DMS53 treated with DMSO at 0.1 percent for 48 hours (cell line): ENCODE data around the gene ZNF488.

Source experiments
- DNase-seq: peaks from one replicate; lab custom pipeline; 2025; ENCODE audit not compliant: unreplicated experiment; lab: John Stamatoyannopoulos, UW

ZNF488 gene

DNA sequence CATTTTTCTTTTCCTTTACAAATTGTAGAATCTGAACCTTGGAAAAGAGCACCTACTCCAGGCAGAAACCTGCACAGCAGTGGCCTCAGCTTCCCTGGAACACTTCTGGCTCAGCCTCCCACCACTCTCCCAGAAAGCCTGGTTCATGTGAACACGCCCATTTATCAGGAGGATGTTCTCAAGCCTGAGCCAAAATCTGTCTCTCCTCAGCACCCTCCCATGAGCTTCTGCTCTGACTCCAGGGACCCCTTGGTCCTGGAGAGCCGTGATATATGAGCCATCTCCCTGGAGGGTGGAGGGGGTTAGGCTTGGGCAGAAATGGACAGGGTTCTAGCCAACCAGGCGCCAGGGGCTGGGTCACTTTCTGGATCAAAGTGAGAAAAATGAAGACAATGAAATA lies 51.7 kb downstream of the ZNF488 start:
- DNase-seq = no peak

DNA sequence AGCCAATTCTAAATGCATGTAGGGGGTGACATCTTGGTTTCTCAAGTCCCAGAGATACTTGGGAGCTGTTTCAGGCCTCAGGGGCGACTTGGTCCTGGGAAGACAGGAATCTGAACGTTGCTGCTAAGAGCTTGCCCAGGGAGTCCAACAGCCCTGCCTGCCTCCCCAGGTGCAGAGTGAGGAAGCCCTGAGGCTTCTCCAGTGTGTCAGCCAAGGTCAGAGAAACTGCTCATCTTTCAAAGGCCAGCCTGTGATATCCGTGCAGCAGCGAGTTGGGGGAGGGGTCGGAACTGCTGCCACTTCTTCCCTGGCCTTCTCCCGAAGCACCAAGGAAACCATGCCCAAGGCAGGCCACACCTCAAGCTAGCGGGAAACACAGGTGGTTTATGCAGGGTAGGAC lies 52.1 kb downstream of the ZNF488 start:
- DNase-seq = no peak

GRCh38 chr10:47331491-47331890 lies 52.6 kb downstream of the ZNF488 start:
- no peak for DNase-seq

DNA sequence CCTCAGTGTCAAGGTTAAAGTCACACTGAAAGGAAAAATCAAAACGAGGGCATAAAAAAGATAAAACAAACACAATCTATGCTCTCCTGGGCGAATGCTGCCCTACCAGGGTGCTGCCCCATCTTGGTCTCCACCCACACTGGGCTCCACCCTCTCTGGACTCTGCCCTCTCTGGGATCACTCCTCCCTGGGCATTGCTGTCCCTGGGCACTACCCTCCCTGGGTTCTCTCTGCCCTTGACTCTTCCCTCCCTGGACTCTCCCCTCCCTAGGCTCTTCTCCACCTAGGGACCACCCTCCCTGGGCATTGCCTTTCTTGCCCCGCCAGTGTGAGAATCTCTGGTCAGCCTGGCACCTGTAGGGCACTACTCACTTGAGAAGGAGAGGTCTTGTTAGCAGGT lies 53.3 kb downstream of the ZNF488 start:
- DNase-seq = no peak

DNA sequence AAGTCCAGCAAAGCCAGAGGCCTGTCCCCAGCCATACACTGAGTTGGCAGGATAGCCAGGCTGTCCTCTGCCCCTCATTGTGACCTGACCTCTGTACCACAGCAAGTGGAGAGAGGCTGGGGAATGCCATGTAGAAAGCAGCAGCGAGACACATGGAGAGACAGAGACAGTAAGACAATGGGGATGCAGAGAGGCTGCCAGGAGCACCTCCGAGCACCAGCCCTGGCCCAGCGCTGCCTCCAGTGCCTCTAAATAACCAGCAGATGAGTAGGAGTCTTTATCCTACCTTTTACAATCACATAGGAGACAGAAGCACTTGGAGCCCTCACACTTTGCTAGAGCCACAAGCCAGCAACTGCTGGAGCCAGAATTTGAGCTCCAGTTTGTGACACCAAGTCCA lies 53.7 kb downstream of the ZNF488 start:
- no peak for DNase-seq

- no peak for DNase-seq
Observed at GRCh38 chr10:47329855-47330254, 54.2 kb downstream of the ZNF488 start.

DNA sequence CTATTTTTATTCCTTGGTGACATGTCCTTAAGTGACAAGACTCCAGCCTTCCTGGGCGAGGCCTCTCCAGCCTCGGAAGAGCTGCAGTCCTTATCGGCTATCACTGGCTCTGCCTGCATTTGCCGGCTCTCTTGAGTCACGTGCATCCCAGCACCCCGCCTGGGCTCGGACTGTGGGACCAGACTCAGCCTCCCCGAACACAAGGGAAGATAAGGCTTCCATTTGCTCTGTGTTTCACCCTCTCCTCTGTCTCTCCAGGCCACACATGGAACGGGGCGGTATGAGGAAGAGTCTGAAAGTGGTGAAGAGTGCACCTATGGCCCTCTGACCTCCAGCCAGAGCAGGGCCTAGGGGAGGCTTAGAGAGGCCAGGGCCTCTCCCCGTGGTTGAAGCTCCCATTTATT lies 57.2 kb downstream of the ZNF488 start:
- DNase-seq = no peak

- DNase-seq = no peak
Observed at GRCh38 chr10:47326306-47326926, 57.7 kb downstream of the ZNF488 start.

DNA sequence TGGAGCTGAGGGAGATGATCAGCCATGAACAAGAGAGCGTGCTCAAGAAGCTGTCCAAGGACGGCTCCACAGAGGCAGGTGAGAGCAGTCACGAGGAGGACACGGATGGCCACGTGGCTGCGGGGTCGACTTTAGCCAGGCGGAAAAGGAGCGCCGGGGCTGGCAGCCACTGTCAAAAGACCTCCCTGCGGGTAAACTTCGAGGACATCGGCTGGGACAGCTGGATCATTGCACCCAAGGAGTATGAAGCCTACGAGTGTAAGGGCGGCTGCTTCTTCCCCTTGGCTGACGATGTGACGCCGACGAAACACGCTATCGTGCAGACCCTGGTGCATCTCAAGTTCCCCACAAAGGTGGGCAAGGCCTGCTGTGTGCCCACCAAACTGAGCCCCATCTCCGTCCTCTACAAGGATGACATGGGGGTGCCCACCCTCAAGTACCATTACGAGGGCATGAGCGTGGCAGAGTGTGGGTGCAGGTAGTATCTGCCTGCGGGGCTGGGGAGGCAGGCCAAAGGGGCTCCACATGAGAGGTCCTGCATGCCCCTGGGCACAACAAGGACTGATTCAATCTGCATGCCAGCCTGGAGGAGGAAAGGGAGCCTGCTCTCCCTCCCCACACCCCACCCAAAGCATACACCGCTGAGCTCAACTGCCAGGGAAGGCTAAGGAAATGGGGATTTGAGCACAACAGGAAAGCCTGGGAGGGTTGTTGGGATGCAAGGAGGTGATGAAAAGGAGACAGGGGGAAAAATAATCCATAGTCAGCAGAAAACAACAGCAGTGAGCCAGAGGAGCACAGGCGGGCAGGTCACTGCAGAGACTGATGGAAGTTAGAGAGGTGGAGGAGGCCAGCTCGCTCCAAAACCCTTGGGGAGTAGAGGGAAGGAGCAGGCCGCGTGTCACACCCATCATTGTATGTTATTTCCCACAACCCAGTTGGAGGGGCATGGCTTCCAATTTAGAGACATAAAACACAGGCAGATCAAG lies 58.5 kb downstream of the ZNF488 start:
- DNase-seq = no peak

- DNase-seq = no peak
Observed at GRCh38 chr10:47323636-47324296, 60.3 kb downstream of the ZNF488 start.

DNA sequence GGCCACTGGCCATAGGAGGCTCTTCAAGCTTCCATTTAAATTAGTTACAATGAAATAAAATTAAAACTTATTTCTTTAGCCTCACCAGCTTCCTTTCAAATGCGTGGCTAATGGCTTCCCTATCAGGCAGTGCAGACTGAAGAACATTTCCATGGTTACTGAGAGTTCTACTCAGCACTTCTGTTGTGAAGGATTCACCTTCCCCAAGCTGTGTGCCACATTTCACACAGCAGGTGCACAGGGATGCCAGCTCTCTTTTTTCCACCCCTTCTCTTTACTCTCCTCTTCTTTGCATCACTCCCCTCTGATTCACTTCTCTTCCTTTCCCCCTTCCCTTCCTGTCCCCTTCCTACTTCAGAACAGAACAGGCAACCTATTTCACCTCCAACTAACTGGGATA lies 61.0 kb downstream of the ZNF488 start:
- no peak for DNase-seq

- no peak for DNase-seq
Observed at GRCh38 chr10:47322300-47323061, 61.6 kb downstream of the ZNF488 start, which contains the start of gene GDF2. TSS of gene GDF2 (plus strand) at chr10:47322454. CDS start at chr10:47322669, 215 bp downstream.

DNA sequence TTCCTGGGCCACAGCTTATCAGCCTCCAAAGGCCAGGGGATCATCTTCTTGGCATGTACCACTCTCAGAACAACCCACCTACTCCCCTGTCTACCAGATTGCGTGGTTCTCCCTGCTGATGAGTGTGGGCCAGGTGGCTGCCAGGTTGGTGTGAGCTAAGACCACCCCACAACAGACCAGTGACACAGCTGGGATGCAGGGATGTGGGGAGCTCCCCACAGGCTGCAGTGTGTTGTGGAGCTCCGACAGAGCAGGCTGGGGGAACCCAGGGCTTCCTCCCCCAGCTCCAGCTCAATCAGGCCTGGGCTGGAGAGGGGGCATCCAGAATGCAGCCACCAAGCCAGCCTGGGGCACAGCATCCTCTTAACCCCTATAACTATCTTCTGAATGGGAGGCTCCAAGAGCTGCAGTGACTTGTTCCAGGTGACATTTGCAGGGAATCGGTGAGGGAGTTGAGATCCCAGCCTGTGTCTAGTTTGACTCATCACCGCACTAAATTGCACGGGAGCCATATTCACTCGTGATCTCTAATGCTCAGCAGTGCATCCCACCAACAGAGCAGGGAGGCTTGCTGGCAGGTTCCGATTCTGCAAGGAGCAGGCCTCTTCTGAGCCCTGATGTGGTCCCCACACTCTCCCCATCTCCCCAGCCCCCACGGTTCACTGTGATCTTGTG lies 62.4 kb downstream of the ZNF488 start:
- DNase-seq = no peak

DNA sequence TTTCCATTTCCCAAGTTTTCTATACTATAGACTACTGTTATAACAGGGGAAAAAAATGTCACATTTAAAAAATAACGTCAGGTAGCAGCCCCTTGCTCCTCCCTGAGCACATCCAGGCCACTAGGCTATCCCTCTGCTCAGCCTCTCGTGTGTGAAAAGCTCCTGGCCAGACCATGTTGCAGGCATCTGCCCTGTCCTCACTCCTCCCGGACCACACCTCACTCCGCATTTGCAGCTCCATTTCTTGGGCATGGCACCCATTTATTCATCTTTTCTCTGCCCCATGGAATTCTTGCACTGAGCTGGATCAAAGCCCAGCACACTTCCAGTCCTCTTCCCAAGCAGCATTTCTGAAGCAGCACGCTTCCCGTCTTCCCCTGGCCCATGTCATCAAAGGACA lies 63.3 kb downstream of the ZNF488 start:
- DNase-seq = no peak

GRCh38 chr10:47319784-47320183 lies 64.3 kb downstream of the ZNF488 start:
- no peak for DNase-seq

GRCh38 chr10:47318706-47319105 lies 65.4 kb downstream of the ZNF488 start:
- no peak for DNase-seq

GRCh38 chr10:47317251-47317650 lies 66.8 kb downstream of the ZNF488 start:
- no peak for DNase-seq

GRCh38 chr10:47316131-47316530 lies 68.0 kb downstream of the ZNF488 start:
- no peak for DNase-seq
